HFF-Myc (cell line): ENCODE data around the gene CMIP.

ENCODE experiments used
- DNase-seq: peaks from one replicate; pipeline ENCODE4 v3.0.0-alpha.2; 2011; ENCODE audit warnings: low read depth; ENCODE audit errors: extremely low read depth
- H3K4me3 ChIP-seq: replicated peaks from 2 replicates; pipeline ENCODE4 v1.5.1; 2011; ENCODE audit warnings: low read depth, mild to moderate bottlenecking, control low read depth, low read length
- CTCF ChIP-seq: IDR thresholded peaks from 2 replicates; pipeline ENCODE4 v1.5.1; 2012; ENCODE audit warnings: mild to moderate bottlenecking, low read depth, low read length, control low read depth; ENCODE audit errors: missing control alignments

Gene CMIP

GRCh38 chr16:81665588-81665987 lies 221.0 kb downstream of the CMIP start:
- no peak for DNase-seq
- no peak for TF ChIP-seq CTCF
- no peak overlapping the region for H3K4me3 ChIP-seq

GRCh38 chr16:81666113-81666512 lies 221.5 kb downstream of the CMIP start:
- DNase-seq: no peak
- no peak for TF ChIP-seq CTCF
- H3K4me3 ChIP-seq: no peak overlapping the region

- DNase-seq: no peak
- no peak overlapping the region for H3K4me3 ChIP-seq
- no peak for TF ChIP-seq CTCF
Measured at GRCh38 chr16:81668243-81669097, 223.9 kb downstream of the CMIP start.

- no peak for DNase-seq
- no peak overlapping the region for H3K4me3 ChIP-seq
- TF ChIP-seq CTCF: no peak
Measured at GRCh38 chr16:81669473-81670350, 225.1 kb downstream of the CMIP start.

GRCh38 chr16:81671738-81672597 lies 227.4 kb downstream of the CMIP start:
- no peak for TF ChIP-seq CTCF
- DNase-seq: no peak
- no peak overlapping the region for H3K4me3 ChIP-seq

- DNase-seq: no peak
- no peak overlapping the region for H3K4me3 ChIP-seq
- TF ChIP-seq CTCF: no peak
Measured at GRCh38 chr16:81673432-81673831, 228.8 kb downstream of the CMIP start.
